Activated T-helper 1 cell treated with Interleukin-2 at 50 U/mL for 16 hours (primary cell): ENCODE measurements around the gene POU6F1.
"Not testable (repeated sequence)": the region's sequence is repeated elsewhere in the genome, so short reads cannot be mapped to it uniquely, and the experiment has no call there.

ENCODE experiments used
- DNase-seq: peaks from one replicate; pipeline ENCODE4 v3.0.0-alpha.2; 2020; ENCODE audit warnings: low read depth

Gene POU6F1

GRCh38 chr12:51229116-51229809 is 11.4 kb upstream of the POU6F1 start:
- no peak for DNase-seq

DNA sequence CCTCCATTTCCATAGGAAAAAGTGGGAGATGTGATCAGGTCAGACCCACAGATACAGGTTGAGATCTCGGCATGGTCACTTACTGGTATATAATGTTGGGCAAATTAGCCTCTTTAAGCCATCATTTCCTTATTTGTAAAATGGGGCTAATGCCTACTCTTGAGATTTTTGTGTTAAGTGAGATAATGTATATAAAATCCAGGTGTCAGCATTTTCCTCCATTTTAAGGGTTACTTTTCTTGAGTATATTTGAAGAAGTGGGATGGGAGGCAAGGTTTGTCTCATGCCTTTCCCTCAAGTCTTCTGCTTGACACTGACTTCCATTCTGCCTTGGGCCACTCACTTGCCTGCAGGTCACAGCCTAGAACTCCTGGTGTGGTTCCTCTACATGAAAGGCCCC is 10.1 kb upstream of the POU6F1 start:
- no peak for DNase-seq

DNA sequence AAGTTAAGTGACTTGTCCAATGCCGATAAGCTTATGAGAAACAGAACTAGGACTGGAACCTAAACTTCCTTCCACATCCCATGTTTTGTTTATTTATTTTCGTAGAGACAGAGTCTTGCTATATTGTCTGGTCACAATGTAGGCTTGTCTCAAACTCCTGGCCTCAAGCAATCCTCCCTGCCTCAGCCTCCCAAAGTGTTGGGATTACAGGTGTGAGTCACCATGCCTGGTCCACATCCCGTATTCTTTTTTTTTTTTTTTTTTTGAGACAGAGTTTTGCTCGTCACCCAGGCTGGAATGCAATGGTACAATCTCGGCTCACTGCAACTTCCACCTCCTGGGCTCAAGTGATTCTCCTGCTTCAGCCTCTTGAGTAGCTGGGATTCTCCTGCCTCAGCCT is 9.2 kb upstream of the POU6F1 start:
- not testable (repeated sequence) for DNase-seq

DNA sequence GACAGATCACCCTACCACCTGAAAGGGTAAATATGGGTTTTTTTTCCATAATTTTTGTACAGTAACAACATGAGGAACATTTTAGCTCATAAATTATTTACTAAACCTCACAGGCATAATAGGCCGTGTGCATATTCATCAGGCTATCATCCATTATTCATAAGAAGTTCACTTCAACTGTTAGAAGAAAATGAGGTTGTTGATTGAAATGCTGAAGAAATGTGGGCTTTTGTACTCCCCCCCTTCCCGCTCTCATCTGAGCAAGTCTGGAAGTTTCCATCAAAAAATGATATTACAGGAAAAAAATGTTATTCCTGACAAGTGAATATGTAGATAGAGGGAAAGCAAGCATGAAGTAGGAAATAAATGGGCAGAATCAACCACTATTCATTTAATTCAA is 7.9 kb upstream of the POU6F1 start:
- no peak for DNase-seq

DNA sequence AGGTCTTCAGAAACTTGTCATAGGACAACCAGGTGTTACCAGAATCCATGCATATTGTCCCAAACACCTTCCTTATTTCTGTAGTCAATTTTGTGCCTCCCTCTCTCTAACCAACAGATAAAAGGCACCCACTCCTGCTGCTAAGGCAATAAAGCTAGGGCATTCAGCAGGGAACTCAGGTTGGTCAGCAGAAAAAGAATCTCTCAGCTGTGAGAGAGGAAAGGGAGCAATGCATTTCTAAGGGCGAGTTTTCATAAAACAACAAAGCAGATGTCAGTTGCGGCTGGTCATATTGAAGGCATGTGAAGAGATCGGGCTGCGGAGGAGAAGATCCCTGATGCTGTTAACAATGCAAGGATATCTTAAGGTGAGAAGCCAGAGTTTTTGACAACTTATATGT is 7.4 kb upstream of the POU6F1 start:
- DNase-seq: no peak

DNA sequence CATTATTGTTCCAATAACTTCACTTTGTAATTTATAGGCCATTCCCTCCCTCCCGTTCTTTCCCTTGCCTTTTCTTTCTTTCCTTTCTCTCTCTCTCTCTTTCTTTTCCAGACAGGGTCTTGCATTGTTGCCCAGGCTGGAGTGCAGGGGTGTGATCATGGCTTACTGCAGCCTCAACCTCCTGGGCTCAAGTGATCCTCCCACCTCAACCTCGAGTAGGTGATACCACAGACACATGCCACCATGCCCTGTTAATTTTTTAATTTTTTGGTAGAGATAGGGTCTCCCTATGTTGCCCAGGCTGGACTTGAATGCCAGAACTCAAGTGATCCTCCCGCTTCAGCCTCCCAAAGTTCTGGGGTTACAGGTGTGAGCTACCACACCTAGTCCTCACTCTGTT is 6.8 kb upstream of the POU6F1 start:
- no peak for DNase-seq

DNA sequence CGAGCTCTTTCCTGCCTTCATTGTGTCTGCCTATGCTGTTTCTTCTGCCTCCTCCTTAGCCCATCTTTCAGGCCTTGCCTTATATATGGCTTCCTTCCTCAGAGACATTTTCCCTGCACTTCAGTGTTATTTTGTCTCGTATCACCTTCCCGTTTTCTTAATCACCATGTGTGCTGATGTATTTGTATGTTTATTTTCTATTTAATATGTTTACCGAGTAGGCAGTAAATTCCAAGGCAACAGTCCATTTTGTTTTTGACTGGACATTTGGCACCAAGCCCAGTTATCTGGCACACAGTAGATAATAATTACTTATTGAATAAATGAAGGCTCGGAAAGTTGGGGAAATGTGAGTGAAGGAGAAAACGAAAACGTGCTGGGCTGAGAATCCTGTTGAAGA is 4.6 kb upstream of the POU6F1 start:
- DNase-seq: no peak

- not testable (repeated sequence) for DNase-seq
Observed at GRCh38 chr12:51219857-51220256, 2.0 kb upstream of the POU6F1 start.

DNA sequence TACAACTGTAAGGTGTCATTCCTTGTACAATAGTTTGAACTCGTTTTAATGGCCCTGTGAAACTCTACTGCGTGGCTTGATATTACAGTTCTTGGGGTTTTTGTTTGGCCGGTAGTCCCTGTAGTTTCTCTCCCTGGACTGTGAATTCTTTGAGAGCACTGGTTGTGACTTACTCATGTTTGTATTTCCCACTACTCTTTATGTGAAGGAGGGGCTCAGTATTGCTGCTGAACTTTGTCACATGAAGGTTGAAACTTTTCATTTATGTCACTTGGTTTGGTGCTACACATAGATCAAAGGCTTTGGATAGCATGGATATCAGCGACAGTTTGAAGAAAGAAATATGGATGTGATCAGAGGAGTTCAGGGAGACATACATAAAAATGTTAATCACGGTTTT is 1.5 kb upstream of the POU6F1 start:
- DNase-seq: no peak

- no peak for DNase-seq
Observed at GRCh38 chr12:51218607-51219161, 822 bp upstream of the POU6F1 start.

DNA sequence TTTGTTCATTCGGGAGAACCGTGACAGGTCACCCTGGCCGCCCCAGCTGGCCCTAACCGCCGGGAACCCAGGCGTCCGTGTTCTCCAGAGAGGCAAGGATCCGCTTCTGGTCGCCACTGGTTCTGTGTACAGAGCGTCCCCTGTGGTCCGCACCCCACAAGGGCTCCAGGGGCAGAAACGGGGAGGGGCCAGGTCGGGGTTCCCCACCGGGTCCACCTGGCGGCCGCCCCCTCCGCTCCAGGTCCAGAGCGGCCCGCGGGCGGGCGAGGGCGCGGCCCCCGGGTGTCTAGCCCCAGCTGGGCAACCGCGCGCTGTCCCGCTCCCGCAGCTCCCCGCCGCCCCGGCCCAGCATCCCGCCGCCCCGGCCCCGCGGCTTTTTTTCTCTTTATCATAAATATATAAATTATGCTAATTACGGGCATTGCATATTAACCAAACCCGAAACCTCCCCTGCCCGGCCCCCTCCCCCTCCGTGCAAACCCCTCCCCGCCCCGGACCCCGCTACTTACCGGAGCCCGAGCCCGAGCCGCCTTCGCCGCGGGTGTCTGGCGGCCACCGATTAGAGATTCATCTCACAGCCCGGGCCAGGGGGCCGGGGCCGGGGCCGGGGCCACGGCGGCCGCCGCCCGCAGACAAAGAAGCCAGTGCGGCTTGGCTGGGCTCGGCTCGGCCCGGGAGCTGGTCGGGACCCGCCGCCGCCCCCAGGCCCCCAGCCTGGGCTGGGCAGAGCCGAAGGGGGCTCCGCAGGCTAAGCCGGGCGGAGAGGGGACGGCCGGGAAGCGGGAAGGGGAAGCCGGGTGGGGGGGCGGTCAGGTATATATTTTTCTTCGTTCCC is 512 bp downstream of the POU6F1 start:
- DNase-seq: peak; percentile 37

DNA sequence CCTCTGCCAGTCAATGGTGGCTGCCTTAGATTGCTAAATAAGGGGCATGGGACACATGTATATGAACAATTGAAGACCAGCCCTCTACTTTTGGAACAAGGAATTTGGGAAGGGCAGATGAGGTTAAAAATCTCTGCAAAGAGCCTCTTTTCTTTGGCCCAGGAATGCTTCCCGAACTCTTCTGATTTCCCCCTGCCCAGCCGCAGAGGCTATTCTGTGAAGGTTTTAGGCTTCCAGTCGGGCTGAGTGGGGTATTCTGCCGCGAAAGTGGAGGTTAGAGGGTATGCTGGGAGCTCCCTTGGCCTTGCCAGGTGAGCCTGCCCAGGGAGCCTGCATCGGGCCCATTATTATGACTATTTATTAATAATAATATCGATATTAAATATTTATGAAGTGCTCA is 1.2 kb downstream of the POU6F1 start:
- DNase-seq: no peak

DNA sequence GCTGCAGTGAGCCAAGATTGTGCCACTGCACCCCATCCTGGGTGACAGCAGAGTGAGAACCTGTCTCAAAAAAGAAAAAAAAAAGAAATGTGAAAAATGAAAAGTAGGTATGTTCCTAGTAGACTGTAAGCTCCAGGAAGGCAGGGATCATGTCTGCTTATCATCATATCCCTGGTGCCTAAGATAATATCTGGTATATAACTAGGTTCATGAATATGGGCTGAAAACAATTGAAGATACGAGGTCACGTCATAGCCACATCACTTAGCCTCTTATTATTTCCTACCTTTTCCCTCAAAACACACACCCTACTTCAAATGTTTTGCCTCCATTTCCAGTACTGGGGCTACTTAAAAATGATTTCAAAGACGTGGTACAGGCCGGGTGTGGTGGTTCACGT is 3.0 kb downstream of the POU6F1 start:
- DNase-seq: no peak

- DNase-seq: no peak
Observed at GRCh38 chr12:51210690-51211395, 7.0 kb downstream of the POU6F1 start.

- no peak for DNase-seq
Observed at GRCh38 chr12:51209259-51209658, 8.6 kb downstream of the POU6F1 start.

DNA sequence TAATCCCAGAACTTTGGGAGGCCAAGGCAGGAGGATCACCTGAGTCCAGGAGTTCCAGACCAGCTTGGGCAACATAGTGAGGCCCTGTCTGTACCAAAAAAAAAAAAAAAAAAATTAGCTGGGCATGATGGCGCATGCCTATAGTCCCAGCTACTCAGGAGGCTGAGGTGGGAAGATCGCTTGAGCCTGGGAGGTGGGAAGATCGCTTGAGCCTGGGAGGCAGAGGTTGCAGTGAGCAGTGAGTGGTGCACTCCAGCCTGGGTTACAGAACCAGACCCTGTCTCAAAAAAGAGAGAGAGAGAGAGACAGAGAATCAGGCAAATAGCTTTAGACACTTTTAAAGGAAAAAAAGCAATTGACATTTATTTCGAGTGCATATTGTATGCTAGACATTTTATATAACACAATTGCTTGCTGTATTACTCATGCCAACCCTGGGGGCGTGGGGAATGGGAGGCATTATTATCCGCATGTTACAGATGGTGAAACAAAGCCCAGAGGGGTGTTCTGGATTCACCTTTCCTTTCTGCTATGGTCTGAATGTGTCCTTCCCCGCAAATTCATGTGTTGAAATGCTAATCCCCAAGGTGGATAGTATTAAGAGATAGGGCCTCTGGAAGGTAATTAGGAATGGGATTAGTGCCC is 9.7 kb downstream of the POU6F1 start:
- DNase-seq: no peak

- DNase-seq: no peak
Observed at GRCh38 chr12:51205350-51205749, 12.5 kb downstream of the POU6F1 start.

GRCh38 chr12:51202718-51203117 is 15.1 kb downstream of the POU6F1 start:
- no peak for DNase-seq

- no peak for DNase-seq
Observed at GRCh38 chr12:51200806-51201205, 17.1 kb downstream of the POU6F1 start.

GRCh38 chr12:51200156-51200555 is 17.7 kb downstream of the POU6F1 start:
- no peak for DNase-seq

DNA sequence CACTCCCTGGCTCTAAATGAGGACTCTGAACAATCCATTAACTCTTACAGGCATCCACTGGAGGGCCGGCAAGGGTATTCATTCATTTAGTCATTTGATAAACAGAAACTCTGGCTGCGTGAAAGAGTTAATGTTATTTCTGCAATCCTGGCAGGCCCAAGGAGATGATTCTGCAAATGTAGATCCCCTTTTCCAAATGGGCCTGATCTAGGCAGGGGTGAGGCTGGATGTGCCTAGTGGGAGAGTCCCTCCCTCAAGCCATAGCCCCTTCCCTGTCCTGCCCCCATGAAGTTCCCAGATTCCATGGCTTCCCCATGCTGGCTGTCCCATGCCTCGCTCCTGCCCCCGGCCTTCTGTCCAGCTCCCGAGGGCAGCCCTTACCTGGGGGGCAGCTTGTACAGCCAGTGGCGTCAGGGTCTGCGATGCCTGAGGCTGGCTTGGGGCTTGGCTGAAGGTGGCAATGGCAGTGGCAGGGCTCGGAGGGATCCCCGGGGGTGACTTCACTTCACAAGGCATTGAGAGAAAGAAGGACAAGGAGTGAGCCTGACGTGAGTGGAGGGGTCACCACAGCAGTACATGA is 18.4 kb downstream of the POU6F1 start:
- no peak for DNase-seq
